GM23338 (cell line): ENCODE results near the gene CRKL. TPM values are rescaled to one million over a fixed set of nuclear protein-coding genes. Genes with fewer than 3 reads are reported as not detected.

Source experiments
- ATAC-seq: fragments of 200-7000 bp; cut with Tn5 transposase; 3 replicates; pipeline ENCODE4 v1.9.1; 2020
- DNase-seq: peaks from one replicate; pipeline ENCODE4 v3.0.0-alpha.2; 2015; ENCODE audit warnings: low spot score
- H2AFZ ChIP-seq: fragments of 200-600 bp; sonication (generic); 2 replicates; pipeline ENCODE4 v1.8.0; 2016; ENCODE audit warnings: antibody characterized with exemption, mild to moderate bottlenecking, moderate library complexity
- H3F3A ChIP-seq: fragments of 200-600 bp; sonication (generic); replicated peaks from 2 replicates; pipeline ENCODE4 v1.8.0; 2017; ENCODE audit warnings: antibody characterized with exemption, mixed run types, low read depth
- H3K27ac ChIP-seq: fragments of 200-600 bp; sonication (generic); 2 replicates; pipeline ENCODE4 v1.6.1; 2016; ENCODE audit warnings: low read depth
- H3K27me3 ChIP-seq: fragments of 200-600 bp; sonication (generic); 2 replicates; pipeline ENCODE4 v1.8.0; 2016; ENCODE audit warnings: mild to moderate bottlenecking, mixed run types, moderate library complexity; ENCODE audit not compliant: insufficient read depth
- H3K36me3 ChIP-seq: fragments of 200-600 bp; sonication (generic); 2 replicates; pipeline ENCODE4 v1.8.0; 2016; ENCODE audit warnings: mild to moderate bottlenecking; ENCODE audit not compliant: insufficient read depth
- H3K4me1 ChIP-seq: fragments of 200-600 bp; sonication (generic); 2 replicates; pipeline ENCODE4 v1.8.0; 2016; ENCODE audit warnings: mild to moderate bottlenecking, moderate library complexity; ENCODE audit not compliant: insufficient read depth
- H3K4me2 ChIP-seq: fragments of 200-600 bp; sonication (generic); 2 replicates; pipeline ENCODE4 v1.7.1; 2017; ENCODE audit warnings: mixed run types
- H3K4me3 ChIP-seq: fragments of 200-600 bp; sonication (generic); 2 replicates; pipeline ENCODE4 v1.6.1; 2016; ENCODE audit warnings: mixed run types
- H3K79me2 ChIP-seq: fragments of 200-600 bp; sonication (generic); replicated peaks from 2 replicates; pipeline ENCODE4 v1.8.0; 2017; ENCODE audit warnings: mild to moderate bottlenecking; ENCODE audit not compliant: insufficient read depth
- H3K9me2 ChIP-seq: fragments of 200-600 bp; sonication (generic); 2 replicates; pipeline ENCODE4 v1.8.0; 2017; ENCODE audit not compliant: insufficient read depth
- H4K20me1 ChIP-seq: fragments of 200-600 bp; sonication (generic); replicated peaks from 2 replicates; pipeline ENCODE4 v1.8.0; 2017; ENCODE audit warnings: mild to moderate bottlenecking; ENCODE audit not compliant: insufficient read depth
- H3K27ac Mint-ChIP-seq: 2 replicates; pipeline ENCODE4 v1.8.0; 2020; ENCODE audit warnings: inconsistent platforms, mild to moderate bottlenecking, moderate library complexity, mixed read lengths
- H3K27me3 Mint-ChIP-seq: 3 replicates; pipeline ENCODE4 v1.8.0; 2022; ENCODE audit warnings: low read depth, mild to moderate bottlenecking, moderate library complexity, mixed read lengths, inconsistent platforms; ENCODE audit not compliant: insufficient read depth, poor library complexity
- H3K36me3 Mint-ChIP-seq: 3 replicates; pipeline ENCODE4 v1.8.0; 2021; ENCODE audit warnings: low read depth, mild to moderate bottlenecking, inconsistent platforms, moderate library complexity, mixed read lengths
- H3K4me1 Mint-ChIP-seq: 3 replicates; pipeline ENCODE4 v1.8.0; 2020; ENCODE audit warnings: mild to moderate bottlenecking, inconsistent platforms, mixed read lengths
- H3K4me3 Mint-ChIP-seq: 3 replicates; pipeline ENCODE4 v1.8.0; 2021; ENCODE audit warnings: moderate library complexity, mild to moderate bottlenecking, inconsistent platforms, mixed read lengths
- H3K9me3 Mint-ChIP-seq: 3 replicates; pipeline ENCODE4 v1.8.0; 2020; ENCODE audit warnings: moderate library complexity, mild to moderate bottlenecking, inconsistent platforms, mixed read lengths
- CREB1 ChIP-seq: fragments of 250-450 bp; sonication (Bioruptor Pico); IDR thresholded peaks from 2 replicates; pipeline ENCODE4 v1.5.0; 2020; ENCODE audit warnings: low read depth, mild to moderate bottlenecking, moderate library complexity
- JUNB ChIP-seq: IDR thresholded peaks from one replicate; pipeline ENCODE4 v1.6.1; 2016; ENCODE audit warnings: antibody characterized with exemption; ENCODE audit not compliant: unreplicated experiment
- NANOG ChIP-seq: IDR thresholded peaks from 2 replicates; pipeline ENCODE4 v1.6.1; 2016; ENCODE audit warnings: antibody characterized with exemption, borderline replicate concordance
- ZNF331 ChIP-seq: fragments of 250-450 bp; sonication (Bioruptor Pico); IDR thresholded peaks from 2 replicates; pipeline ENCODE4 v1.5.0; 2020; ENCODE audit warnings: low read depth, mild to moderate bottlenecking, moderate library complexity
- ZNF462 ChIP-seq: fragments of 250-450 bp; sonication (Bioruptor Pico); IDR thresholded peaks from 2 replicates; pipeline ENCODE4 v1.5.0; 2020; ENCODE audit warnings: mild to moderate bottlenecking, moderate library complexity
- polyA plus RNA-seq: library from polyadenylated mRNA; unstranded; fragments of >200 nt; fragmentation: Nextera tagmentation; extraction: Ambion mirVana; gene quantifications from 2 replicates; pipeline ENCODE4 v1.2.1, GENCODE V29; 2016
- total RNA-seq: library from RNA; depleted of rRNA; stranded (reverse); fragments of >200 nt; shearing (Covaris generic); gene quantifications from 2 replicates; pipeline ENCODE4 v1.2.3, GENCODE V29; 2014
- TF ChIP-seq, protein P1 (sequence below): IDR thresholded peaks from one replicate; pipeline ENCODE4 v1.6.1; 2018; ENCODE audit warnings: antibody characterized with exemption; ENCODE audit not compliant: unreplicated experiment

CRKL gene
- total and polyA plus RNA-seq, 2 experiments from 2014 or later = 39.5 to 104 TPM

- peaks cover 46% of the 10 kb centered on the region for H3K36me3 Mint-ChIP-seq
- Histone ChIP-seq H3K36me3 (peaks cover 21% of the 10 kb centered on the region), H3K4me3 (no peak overlapping the region), H3K4me2 (no peak overlapping the region), H3K27ac (no peak overlapping the region), H2AFZ (no peak overlapping the region), H3F3A (peaks cover 11% of the 10 kb centered on the region; the same call in 1 of the 2 replicates), H3K79me2 (peaks cover 39% of the 10 kb centered on the region), H3K27me3 (peaks cover 6% of the 10 kb centered on the region; the same call in 1 of the 2 replicates), H3K4me1 (peaks cover 11% of the 10 kb centered on the region; the same call in 1 of the 2 replicates), H3K9me2 (no peaks in the 10 kb centered on the region), H4K20me1 (peaks cover 49% of the 10 kb centered on the region)
- ATAC-seq (no peak), DNase-seq (no peak)
- H3K9me3 Mint-ChIP-seq = no peaks in the 10 kb centered on the region
- H3K4me3 Mint-ChIP-seq = no peak overlapping the region
- H3K27me3 Mint-ChIP-seq = peaks cover 7% of the 10 kb centered on the region
- H3K27ac Mint-ChIP-seq = peak overlapping the region; percentile 11; the same call in 1 of the 2 replicates
- TF ChIP-seq ZNF462 (CRISPR knock-in tag) = no peak
- TF ChIP-seq, protein P1, sequence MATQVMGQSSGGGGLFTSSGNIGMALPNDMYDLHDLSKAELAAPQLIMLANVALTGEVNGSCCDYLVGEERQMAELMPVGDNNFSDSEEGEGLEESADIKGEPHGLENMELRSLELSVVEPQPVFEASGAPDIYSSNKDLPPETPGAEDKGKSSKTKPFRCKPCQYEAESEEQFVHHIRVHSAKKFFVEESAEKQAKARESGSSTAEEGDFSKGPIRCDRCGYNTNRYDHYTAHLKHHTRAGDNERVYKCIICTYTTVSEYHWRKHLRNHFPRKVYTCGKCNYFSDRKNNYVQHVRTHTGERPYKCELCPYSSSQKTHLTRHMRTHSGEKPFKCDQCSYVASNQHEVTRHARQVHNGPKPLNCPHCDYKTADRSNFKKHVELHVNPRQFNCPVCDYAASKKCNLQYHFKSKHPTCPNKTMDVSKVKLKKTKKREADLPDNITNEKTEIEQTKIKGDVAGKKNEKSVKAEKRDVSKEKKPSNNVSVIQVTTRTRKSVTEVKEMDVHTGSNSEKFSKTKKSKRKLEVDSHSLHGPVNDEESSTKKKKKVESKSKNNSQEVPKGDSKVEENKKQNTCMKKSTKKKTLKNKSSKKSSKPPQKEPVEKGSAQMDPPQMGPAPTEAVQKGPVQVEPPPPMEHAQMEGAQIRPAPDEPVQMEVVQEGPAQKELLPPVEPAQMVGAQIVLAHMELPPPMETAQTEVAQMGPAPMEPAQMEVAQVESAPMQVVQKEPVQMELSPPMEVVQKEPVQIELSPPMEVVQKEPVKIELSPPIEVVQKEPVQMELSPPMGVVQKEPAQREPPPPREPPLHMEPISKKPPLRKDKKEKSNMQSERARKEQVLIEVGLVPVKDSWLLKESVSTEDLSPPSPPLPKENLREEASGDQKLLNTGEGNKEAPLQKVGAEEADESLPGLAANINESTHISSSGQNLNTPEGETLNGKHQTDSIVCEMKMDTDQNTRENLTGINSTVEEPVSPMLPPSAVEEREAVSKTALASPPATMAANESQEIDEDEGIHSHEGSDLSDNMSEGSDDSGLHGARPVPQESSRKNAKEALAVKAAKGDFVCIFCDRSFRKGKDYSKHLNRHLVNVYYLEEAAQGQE = no peak
- no peak for TF ChIP-seq JUNB
- TF ChIP-seq CREB1 (CRISPR knock-in tag) = no peak
- no peak for TF ChIP-seq NANOG
- TF ChIP-seq ZNF331 (CRISPR knock-in tag) = no peak
- H3K4me1 Mint-ChIP-seq = peaks cover 10% of the 10 kb centered on the region; the same call in 2 of the 3 replicates
These were observed 35.5 kb downstream of the CRKL start for GRCh38 chr22:20952544-20953341.
